WI38 (cell line): ENCODE data around the gene FZR1.
"Not testable (repeated sequence)": the region's sequence is repeated elsewhere in the genome, so short reads cannot be mapped to it uniquely, and the experiment has no call there.

ENCODE experiments used
- H3K4me3 ChIP-seq: 2 replicates; pipeline ENCODE4 v1.5.1; 2011; ENCODE audit warnings: low read depth, mild to moderate bottlenecking, control low read depth, low read length
- TF ChIP-seq, protein P1 (sequence below): IDR thresholded peaks from 2 replicates; pipeline ENCODE4 v1.5.1; 2012; ENCODE audit warnings: low read depth, mild to moderate bottlenecking, control low read depth, low read length

FZR1 gene

DNA sequence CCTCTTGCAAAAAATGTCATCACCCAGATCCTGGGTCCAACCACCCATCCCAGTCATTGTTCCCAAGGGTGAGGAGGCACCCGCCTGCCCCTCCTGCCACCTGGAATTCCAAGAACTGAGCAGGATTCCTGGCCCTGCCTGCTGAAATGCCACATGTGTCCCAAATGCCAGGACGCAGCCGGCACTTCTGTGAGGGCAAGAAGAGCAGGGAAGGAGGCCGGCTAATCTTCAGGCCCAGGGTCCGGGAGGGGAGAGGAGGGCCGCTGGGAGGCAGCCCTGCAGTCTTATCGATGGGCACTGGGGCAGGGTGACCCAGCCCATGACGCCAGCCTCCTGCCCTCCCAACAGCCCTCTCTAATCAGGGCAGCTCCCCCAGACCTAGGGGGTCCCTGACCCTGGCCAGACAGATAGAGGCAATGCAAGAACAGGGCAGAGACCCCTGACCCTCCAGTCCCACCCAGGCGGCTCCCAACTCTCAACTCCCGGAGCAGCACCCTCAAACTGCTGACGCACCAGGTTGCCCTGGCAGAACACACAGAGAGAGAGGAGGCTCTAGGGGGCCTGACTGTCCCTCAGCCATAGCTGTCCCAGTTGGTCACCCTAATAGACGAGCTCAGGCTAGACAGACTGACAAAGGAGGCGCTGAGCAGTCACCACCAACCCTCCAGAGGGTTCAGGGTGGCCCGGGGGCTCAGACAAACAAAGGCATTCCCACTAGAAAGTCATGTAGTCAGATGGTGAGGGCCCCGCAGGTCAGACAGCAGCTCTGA is 49.7 kb downstream of the FZR1 start:
- TF ChIP-seq, protein P1, sequence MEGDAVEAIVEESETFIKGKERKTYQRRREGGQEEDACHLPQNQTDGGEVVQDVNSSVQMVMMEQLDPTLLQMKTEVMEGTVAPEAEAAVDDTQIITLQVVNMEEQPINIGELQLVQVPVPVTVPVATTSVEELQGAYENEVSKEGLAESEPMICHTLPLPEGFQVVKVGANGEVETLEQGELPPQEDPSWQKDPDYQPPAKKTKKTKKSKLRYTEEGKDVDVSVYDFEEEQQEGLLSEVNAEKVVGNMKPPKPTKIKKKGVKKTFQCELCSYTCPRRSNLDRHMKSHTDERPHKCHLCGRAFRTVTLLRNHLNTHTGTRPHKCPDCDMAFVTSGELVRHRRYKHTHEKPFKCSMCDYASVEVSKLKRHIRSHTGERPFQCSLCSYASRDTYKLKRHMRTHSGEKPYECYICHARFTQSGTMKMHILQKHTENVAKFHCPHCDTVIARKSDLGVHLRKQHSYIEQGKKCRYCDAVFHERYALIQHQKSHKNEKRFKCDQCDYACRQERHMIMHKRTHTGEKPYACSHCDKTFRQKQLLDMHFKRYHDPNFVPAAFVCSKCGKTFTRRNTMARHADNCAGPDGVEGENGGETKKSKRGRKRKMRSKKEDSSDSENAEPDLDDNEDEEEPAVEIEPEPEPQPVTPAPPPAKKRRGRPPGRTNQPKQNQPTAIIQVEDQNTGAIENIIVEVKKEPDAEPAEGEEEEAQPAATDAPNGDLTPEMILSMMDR, result no peak
- H3K4me3 ChIP-seq, result peak overlapping the region; percentile 87

DNA sequence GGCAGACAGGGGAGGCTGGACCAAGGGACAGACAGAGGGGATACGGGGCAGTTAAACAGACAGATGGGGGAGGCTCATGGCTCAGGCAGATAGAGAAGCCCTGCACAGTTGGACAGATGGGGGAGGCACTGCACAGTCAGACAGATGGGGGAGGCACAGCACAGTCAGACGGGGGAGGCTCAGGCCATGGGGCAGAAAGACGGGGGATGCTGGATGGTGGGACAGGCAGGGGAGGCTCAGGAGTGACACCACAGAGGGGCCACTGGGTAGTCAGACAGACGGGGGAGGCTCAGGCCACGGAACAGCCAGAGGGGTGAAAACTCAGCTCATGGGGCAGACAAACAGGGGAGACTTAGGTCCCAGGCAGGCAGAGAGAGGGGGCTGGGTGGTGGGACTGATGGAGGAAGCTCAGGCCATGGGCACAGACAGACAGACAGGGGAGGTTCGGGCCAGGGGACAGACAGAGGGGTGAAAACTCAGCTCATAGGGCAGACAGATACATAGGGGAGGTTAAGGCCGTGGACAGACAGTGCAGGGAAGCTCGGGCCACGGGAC is 50.4 kb downstream of the FZR1 start:
- H3K4me3 ChIP-seq, result peak overlapping the region; percentile 87
- TF ChIP-seq, protein P1, result no peak

DNA sequence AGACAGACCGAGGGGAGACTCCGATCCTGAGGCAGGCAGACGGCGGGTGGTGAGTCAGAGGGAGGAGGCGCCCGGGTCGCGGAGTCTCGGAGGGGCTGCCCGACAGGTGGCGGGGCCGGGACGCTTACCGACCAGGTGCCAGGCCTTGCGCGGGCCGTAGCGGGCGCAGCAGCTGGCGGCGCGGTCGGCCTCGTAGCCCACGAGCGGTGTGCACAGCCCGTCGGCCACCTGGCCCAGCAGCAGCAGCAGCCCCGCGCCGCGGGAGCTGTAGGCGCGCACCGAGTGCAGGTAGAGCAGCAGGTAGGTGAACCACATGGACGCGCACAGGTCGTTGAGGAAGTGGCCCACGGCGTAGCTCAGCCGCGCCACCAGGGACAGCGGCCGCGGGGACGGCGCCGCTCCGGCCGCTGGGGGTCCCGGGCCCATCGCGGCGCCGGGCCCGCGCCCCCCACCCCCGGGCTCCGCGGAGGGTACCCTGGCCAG is 50.9 kb downstream of the FZR1 start:
- peak overlapping the region; percentile 87 for H3K4me3 ChIP-seq
- TF ChIP-seq, protein P1, result 0 out of 2 replicates have a peak, but pooled peaks have one; percentile 3

DNA sequence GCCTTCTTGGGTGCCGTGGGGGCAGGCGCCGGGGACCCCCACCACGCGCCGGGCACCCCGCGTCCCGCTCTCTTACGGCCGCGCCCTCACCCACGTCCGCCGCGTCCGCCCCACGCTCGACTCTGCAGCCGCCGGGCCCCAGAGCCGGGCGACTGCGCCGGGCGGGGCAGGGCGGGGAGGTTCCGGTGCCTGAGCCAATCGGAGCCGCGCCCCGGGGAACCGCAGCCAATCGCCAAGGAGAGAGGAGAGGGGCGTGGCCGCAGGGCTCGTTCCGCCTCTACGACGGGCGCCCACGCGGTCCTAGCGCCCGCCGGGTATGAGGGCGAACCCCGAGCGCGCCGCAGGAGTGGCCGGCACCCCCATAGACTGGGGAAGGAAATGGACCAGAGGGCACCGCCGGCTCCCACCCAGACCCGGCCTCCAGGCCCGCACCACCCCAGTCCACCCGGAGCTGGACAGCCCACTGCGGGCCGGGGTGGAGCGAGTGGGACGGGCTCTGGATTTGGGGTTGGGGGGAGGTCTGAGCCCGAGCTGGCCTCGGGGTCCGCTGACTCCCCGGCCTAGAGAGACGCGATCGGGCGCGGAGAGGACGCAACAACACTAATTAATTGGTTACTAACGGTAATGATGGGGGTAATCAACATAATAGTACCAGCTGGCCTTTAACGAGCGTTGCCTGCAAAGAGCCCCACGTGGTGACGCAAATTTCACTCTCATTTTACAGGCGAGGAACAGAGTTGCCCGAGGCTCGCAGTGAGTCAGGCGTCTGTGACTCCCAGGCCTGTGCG is 51.5 kb downstream of the FZR1 start, which contains the start of gene MFSD12:
Gene MFSD12, minus strand, starts transcription at position 126 of the 788 bp plus-strand sequence. CDS start 183 bp downstream, outside the sequence.
- H3K4me3 ChIP-seq, result peak within 1 kb of the TSS; percentile 87
- TF ChIP-seq, protein P1, result no peak

DNA sequence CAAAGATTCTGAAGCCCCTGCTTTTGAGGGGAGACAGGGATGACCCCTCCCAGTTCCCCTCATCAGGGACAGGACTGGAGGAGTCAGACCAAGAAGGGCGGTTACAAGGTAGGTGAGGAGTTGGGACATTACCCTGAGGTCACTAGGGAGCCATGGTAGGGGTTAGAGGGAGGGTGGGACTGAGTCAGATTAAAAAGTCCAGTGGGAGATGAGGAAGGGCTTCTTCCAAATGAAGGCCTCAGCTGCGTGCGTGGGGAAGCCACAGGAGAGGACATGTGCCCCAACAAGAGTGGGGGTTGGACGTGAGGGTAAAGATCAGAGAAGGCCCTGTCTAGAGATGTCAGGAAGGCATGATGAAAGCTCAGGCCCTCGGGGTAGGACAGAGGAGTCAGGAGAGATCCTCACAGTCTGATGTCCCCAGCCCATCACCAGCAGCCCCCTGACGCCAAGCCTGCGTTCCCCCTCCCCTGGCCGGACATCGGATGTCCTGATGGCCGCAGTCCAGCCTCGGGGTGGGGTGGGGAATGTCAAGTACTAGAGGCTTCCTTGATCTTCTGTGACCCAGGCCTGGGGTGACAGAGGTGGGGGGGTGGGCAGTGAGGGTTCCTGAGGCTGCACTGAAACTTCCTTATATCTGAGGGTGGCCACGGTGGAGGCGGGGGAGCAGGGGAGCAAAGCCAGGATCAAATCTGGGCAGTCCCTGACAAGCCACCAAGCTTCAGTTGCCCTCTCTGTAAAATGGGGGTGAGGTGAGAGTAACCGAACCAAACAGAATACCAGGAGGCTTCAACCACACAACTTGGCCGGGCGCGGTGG is 57.8 kb downstream of the FZR1 start:
- H3K4me3 ChIP-seq, result no peak overlapping the region
- TF ChIP-seq, protein P1, result no peak

DNA sequence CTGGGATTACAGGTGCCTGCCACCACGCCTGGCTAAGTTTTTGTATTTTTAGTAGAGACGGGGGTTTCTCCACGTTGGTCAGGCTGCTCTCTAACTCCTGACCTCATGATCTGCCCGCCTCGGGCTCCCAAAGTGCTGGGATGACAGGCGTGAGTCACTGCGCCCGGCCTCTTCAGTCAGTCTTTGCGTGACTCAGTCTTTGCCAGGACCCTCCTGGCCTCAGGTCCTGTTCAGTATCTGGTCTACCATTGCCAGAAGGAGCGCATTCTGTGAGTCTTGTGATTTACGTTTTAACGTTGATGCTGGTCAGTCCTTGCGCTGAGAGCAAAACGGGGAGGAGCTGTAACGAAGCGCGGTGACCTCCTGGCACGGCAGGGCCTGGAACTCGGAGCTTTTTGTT is 59.0 kb downstream of the FZR1 start:
- H3K4me3 ChIP-seq, result no peak overlapping the region
- TF ChIP-seq, protein P1, result no peak

DNA sequence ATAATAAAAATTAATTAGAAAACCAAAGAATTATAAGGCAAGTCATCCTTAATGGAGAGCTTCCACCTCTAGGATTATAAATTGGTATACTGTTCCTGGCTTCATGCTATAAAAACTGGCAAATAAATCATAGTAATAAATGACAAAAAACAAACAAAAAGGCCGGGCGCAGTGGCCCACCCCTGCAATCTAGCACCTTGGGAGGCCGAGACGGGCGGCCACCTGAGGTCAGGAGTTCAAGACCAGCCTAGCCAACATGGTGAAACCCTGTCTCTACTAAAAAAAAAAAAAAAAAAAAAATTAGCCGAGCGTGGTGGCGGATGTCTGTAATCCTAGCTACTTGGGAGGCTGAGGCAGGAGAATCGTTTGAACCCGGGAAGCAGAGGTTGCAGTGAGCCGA is 63.9 kb downstream of the FZR1 start:
- H3K4me3 ChIP-seq, result not testable (repeated sequence)
